ENCODE measurements around the gene FBRSL1. TPM values are rescaled to one million over a fixed set of nuclear protein-coding genes. Genes with fewer than 3 reads are reported as not detected.

Gene FBRSL1
- polyA plus RNA-seq, 1 of the 3 experiments (the other 2 are of a cell fraction), result 5.5 TPM

GRCh38 chr12:132542661-132543060 is 52.7 kb downstream of the FBRSL1 start:
- DNase-seq, result no peak
- no peak overlapping the region for H3K4me3 ChIP-seq (ENCODE audit: low read depth in 2 of 2, low read length in 1 of 2)
- no peaks in the 10 kb centered on the region for H3K4me1 ChIP-seq (ENCODE audit: control insufficient read depth in 1 of 2, insufficient read depth in 2 of 2, low read depth in 1 of 2, low read length in 1 of 2)
- CTCF ChIA-PET, result interaction anchor here (1.3 kb wide), 1 partner anchor 19 kb away, joined by 4 read pairs; no protein-coding TSS in a partner anchor
- H3F3A ChIP-seq (replicated peaks; ENCODE audit: insufficient read depth), result no peaks in the 10 kb centered on the region
- no peaks in the 10 kb centered on the region for H3K9me3 ChIP-seq
- no peak overlapping the region for H2AFZ ChIP-seq (ENCODE audit: low read depth)
- H3K36me3 ChIP-seq (replicated peaks in 1 of 2; ENCODE audit: control insufficient read depth in 1 of 2, insufficient read depth in 2 of 2, low read length in 1 of 2), result peaks cover 0 to 2% of the 10 kb centered on the region in 2 experiments
- peaks cover 6% of the 10 kb centered on the region; the same call in 1 of the 2 replicates for H4K20me1 ChIP-seq (ENCODE audit: insufficient read depth)
- POLR2A ChIA-PET, result no interaction called here
- H3K27ac ChIP-seq (ENCODE audit: low read depth in 2 of 2, low read length in 1 of 2), result no peak overlapping the region
- no peak overlapping the region for H3K4me2 ChIP-seq
- no peaks in the 10 kb centered on the region for H3K79me2 ChIP-seq (ENCODE audit: insufficient read depth)
- 87% methylated on average over 7 of the region's 9 CpGs for WGBS (ENCODE audit: low lambda C conversion rate)
- TF ChIP-seq CHD2 (IDR thresholded peaks at IDR 0.05; ENCODE audit: low read length, partially characterized antibody) (no peak), NRF1 (IDR thresholded peaks at IDR 0.05; ENCODE audit: low read depth, low read length) (no peak), ELF1 (IDR thresholded peaks at IDR 0.05) (no peak), REST (IDR thresholded peaks at IDR 0.05; ENCODE audit: low read depth, low read length) (no peak), IRF3 (IDR thresholded peaks at IDR 0.05; ENCODE audit: low read depth, low read length) (no peak), USF1 (IDR thresholded peaks at IDR 0.05; ENCODE audit: borderline replicate concordance, low read depth) (no peak), EZH2phosphoT487 (IDR thresholded peaks at IDR 0.05; ENCODE audit: borderline replicate concordance, low read depth) (no peak), ZBTB33 (IDR thresholded peaks at IDR 0.05; ENCODE audit: borderline replicate concordance, low read depth) (no peak), TEAD4 (IDR thresholded peaks at IDR 0.05; ENCODE audit: borderline replicate concordance, insufficient read depth) (no peak), GATA2 (CRISPR knock-in tag; IDR thresholded peaks at IDR 0.05) (no peak), SMC3 (IDR thresholded peaks at IDR 0.05; ENCODE audit: low read depth, low read length) (no peak), JUND (IDR thresholded peaks at IDR 0.05) (no peak), CTCF (IDR thresholded peaks at IDR 0.05) (no peak), RXRA (IDR thresholded peaks at IDR 0.05; ENCODE audit: borderline replicate concordance, low read depth) (no peak), PBX3 (IDR thresholded peaks at IDR 0.05) (no peak), FOXM1 (IDR thresholded peaks at IDR 0.05; ENCODE audit: low read depth) (no peak), MXI1 (IDR thresholded peaks at IDR 0.05; ENCODE audit: low read depth, low read length) (no peak), MEF2A (IDR thresholded peaks at IDR 0.05; ENCODE audit: borderline replicate concordance, low read depth) (no peak), FOXJ3 (CRISPR knock-in tag; IDR thresholded peaks at IDR 0.05) (no peak), MAX (IDR thresholded peaks at IDR 0.05; ENCODE audit: low read depth) (no peak)
- no peaks in the 10 kb centered on the region for H3K9me2 ChIP-seq
- no peaks in the 10 kb centered on the region for H3K27me3 ChIP-seq (ENCODE audit: insufficient read depth)
- H3K9ac ChIP-seq, result no peak overlapping the region

Measured in SK-N-SH (cell line).